Adrenal gland (tissue), 12 donors: ENCODE measurements around the gene ZNF430. TPM values are rescaled to one million over a fixed set of nuclear protein-coding genes. Genes with fewer than 3 reads are reported as not detected.

Source experiments
- DNase-seq, 7 donors: peaks; one replicate each; pipeline ENCODE4 v3.0.0-alpha.2; 2019 to 2020
- H3K27ac ChIP-seq, 5 donors: fragments of 200-600 bp; sonication (generic) in 4 of 5; 1 replicate in 3 of 5; 2 replicates in 2 of 5; pipeline versions ENCODE4 v1.5.1 to v1.8.0; 2016 to 2020; ENCODE audit warnings: mild to moderate bottlenecking in 1 of 5
- H3K27me3 ChIP-seq: fragments of 200-600 bp; 2 replicates; pipeline ENCODE4 v1.8.0; 2021
- H3K36me3 ChIP-seq, 2 donors: fragments of 200-600 bp; replicated peaks in 1 of 2; 1 replicate in 1 of 2; 2 replicates in 1 of 2; pipeline versions ENCODE4 v1.5.1 to v1.8.0; 2018 to 2022
- H3K4me1 ChIP-seq, 2 donors: fragments of 200-600 bp; replicated peaks in 1 of 2; 1 replicate in 1 of 2; 2 replicates in 1 of 2; pipeline versions ENCODE4 v1.5.1 to v1.8.0; 2018 to 2021
- H3K4me3 ChIP-seq, 4 donors: fragments of 200-600 bp; sonication (generic) in 3 of 4; one replicate each; pipeline ENCODE4 v1.5.1; 2016 to 2018
- H3K9me3 ChIP-seq, 3 donors: fragments of 200-600 bp; sonication (generic) in 1 of 3; replicated peaks in 1 of 3; 1 replicate in 2 of 3; 2 replicates in 1 of 3; pipeline versions ENCODE4 v1.5.1 to v1.8.0; 2016 to 2021
- CTCF ChIP-seq, 6 experiments: fragments of 450-650 bp in 4 of 6; fragments of 200-600 bp in 2 of 6; sonication (generic) in 1 of 6; IDR thresholded peaks; 1 replicate in 5 of 6; 2 replicates in 1 of 6; pipeline versions ENCODE4 v1.5.1 to v1.8.0; 2016 to 2021; ENCODE audit warnings: antibody characterized with exemption in 6 of 6, mild to moderate bottlenecking in 2 of 6, moderate library complexity in 1 of 6
- POLR2A ChIP-seq, 2 donors: fragments of 450-650 bp; IDR thresholded peaks; one replicate each; pipeline ENCODE4 v1.6.1; 2017; ENCODE audit warnings: antibody characterized with exemption in 2 of 2, mild to moderate bottlenecking in 2 of 2, moderate library complexity in 1 of 2
- WGBS, 4 donors: extraction: QIAGEN DNeasy Blood & Tissue Kit in 2 of 4; methylation state at CpG; one replicate each; pipeline versions ENCODE4 v1.1.5 to v1.1.7; 2013 to 2017; 5-methylcytosine and 5-hydroxymethylcytosine counted together
- intact Hi-C, 2 donors: fragments of 100-400 bp; cut with DNase I; formaldehyde crosslinking; loops; one replicate each; pipeline versions ENCODE4 v1.14.1 to v1.15.0; 2022 to 2023
- polyA plus RNA-seq, 3 donors: library from polyadenylated mRNA; stranded (reverse); fragments of 200-250 nt in 2 of 3; fragments of 350-450 nt in 1 of 3; fragmentation: Illumina TruSeq in 1 of 3; extraction: RNeasy Lipid Tissue Mini Kit (QIAGEN cat#74804) in 1 of 3; gene quantifications; one replicate each; pipeline ENCODE4 v1.2.3, GENCODE V29; 2013 to 2014
- total RNA-seq, 9 donors: library from RNA; depleted of rRNA in 4 of 9; stranded (reverse); fragments of >200 nt in 4 of 9; fragments of 120-200 nt in 1 of 9; fragmentation: NEBNext Ultra II Directional in 1 of 9; extraction: Animal tissue kit (Norgen Biotek cat#: 25700) in 1 of 9; gene quantifications; one replicate each; pipeline versions ENCODE4 v1.1.0 to v1.2.4, GENCODE V29; 2013 to 2023
- donor health status: healthy with polysubstance abuse.
- donor health status: Bipolar disorder and iron deficiency.
- donor health status: DM: yes; HTN: yes; CAD: no.
- donor health status: DM: no; HTN: no; CAD: no.
- donor health status: DM: no; HTN: no; CAD: no.
- donor health status: DM: yes; HTN: yes; CAD: no.

ZNF430 gene
- total and polyA plus RNA-seq, 12 donors, result 2.0 to 59.1 (median 12.3) TPM

DNA sequence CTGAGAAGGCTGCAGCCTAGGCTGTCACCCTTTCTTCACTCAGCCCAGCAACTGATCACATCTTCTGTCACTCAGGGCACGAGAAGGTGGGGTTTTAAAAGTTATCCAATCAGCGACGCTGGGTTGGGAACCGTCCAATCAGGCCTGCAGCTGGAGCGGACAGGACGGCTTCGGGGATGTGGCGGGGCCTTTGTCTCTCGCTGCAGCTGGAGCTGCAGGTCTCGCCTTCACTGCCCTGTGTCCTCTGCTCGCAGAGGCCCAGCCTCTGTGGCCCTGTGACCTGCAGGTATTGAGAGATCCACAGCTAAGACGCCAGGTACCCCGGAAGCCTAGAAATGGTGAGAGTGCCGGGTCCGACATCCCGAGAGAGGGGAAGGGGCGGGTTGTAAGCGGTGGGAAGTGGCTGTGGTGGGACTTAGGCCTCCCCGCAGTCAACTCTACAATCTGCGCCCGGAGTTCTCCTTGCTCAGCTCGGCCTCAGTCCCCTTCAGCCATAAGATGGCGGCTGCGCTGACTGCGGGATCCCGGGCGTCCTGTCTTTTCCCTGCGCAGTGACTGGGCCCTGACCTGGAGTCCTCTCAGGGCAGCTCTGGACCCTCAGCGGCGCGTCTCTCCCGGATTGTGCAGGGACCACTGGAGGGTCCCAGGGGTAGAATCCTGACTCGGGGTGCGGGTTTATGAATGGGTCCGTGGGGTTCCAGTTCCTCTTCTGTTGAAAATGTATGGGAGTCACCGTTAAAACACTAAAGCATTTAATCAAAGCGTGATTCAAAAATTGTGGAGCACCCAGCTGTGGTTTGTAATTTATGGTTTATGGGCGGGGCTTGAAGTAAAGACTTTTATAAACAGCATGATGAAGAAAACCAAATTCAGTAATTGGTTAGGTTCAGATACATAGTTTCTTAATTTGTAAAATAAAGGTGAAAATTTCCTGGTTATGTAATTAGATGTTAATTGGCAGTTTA is 61.8 kb downstream of the ZNF430 start, which contains the start of gene ZNF714:
ZNF714 (plus strand) TSS at position 193 of the 965 bp plus-strand sequence. CDS start 16,066 bp downstream, outside the sequence.
- Histone ChIP-seq H3K27ac (peak within 1 kb of the TSS in 4 of 5 donors; percentile 70 to 81 (median 76)), H3K9me3 (no peaks in the 10 kb centered on the region), H3K4me1 (peaks cover 15 to 16% of the 10 kb centered on the region in 2 donors), H3K27me3 (no peaks in the 10 kb centered on the region), H3K36me3 (no peaks in the 10 kb centered on the region), H3K4me3 (peak within 1 kb of the TSS; percentile 45 to 69 (median 63))
- 1 to 67% (median 42%) methylated on average over 22 to 38 of the region's 38 CpGs for WGBS, 4 donors
- no peak for TF ChIP-seq CTCF (IDR thresholded peaks at IDR 0.05)
- TF ChIP-seq POLR2A (IDR thresholded peaks at IDR 0.05), result peak; percentile 48 to 93
- DNase-seq, result peak; percentile 90 to 98 (median 94)
- intact Hi-C loops, result loop anchor here in 1 of 2 donors (5.0 kb wide), 1 partner anchor 65 kb away; no protein-coding TSS in a partner anchor

GRCh38 chr19:21084343-21084742 is 63.9 kb downstream of the ZNF430 start:
- 67 to 85% (median 76%) methylated on average over 1 of the region's 1 CpG for WGBS, 4 donors
- Histone ChIP-seq H3K27ac (peak overlapping the region in 1 of 5 donors; percentile 19), H3K9me3 (no peaks in the 10 kb centered on the region), H3K4me1 (peaks cover 15 to 16% of the 10 kb centered on the region in 2 donors), H3K4me3 (no peak overlapping the region), H3K27me3 (no peaks in the 10 kb centered on the region), H3K36me3 (no peaks in the 10 kb centered on the region)
- intact Hi-C loops, result loop anchor here in 1 of 2 donors (5.0 kb wide), 1 partner anchor 63 kb away; no protein-coding TSS in a partner anchor
- DNase-seq, result no peak
- TF ChIP-seq POLR2A (IDR thresholded peaks at IDR 0.05) (peak in 1 of 2 donors; percentile 28), CTCF (IDR thresholded peaks at IDR 0.05) (no peak)

DNA sequence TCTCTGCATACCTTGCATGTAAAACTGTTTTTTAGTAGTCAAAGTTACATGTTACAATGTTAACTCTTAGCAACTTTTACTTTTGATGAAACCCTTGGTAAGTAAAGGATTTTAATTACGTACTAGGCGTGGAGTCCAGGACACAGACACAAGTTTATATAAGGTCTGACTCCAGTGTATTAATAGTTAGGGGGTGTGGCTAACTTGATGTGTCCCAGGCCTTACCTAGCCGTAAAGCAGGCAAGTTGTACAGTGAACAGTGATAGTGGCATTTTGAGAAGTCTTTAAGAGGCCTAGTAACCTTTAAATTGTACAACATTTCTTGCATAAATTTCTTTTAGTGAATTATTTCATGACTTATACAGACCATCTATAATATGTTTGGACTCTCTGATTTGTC is 67.4 kb downstream of the ZNF430 start:
- WGBS, 4 donors, result 95 to 98% (median 96%) methylated on average over 3 of the region's 3 CpGs
- no peaks in the 10 kb centered on the region for H3K36me3 ChIP-seq
- DNase-seq, result no peak
- TF ChIP-seq POLR2A (IDR thresholded peaks at IDR 0.05) (no peak), CTCF (IDR thresholded peaks at IDR 0.05) (no peak)
- H3K4me1 ChIP-seq, result peaks cover 16 to 19% of the 10 kb centered on the region in 2 donors
- intact Hi-C loops, result no loop called here
- no peak overlapping the region for H3K4me3 ChIP-seq
- no peaks in the 10 kb centered on the region for H3K27me3 ChIP-seq
- no peaks in the 10 kb centered on the region for H3K9me3 ChIP-seq
- H3K27ac ChIP-seq, result no peak overlapping the region

DNA sequence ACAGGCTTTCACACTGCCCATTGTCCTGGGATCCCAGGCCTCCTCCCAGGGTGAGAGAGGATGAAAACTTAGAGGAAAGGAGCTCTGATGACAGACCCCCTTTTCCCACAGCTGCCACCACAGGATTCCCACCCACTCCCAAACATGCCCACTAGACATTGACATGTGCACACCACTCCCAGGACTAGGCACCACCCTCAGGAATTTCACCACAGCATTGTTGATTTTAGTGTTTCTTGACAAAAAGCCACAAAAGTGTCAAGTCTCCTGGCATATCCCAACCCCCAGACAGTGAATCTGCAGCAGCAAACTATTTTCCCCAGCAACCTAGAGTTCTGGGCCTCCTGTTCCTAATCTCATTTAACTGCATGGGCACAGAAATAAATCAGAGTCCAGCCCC is 71.7 kb downstream of the ZNF430 start:
- H3K9me3 ChIP-seq, result no peaks in the 10 kb centered on the region
- peak overlapping the region in 2 of 5 donors; percentile 47 for H3K27ac ChIP-seq
- H3K4me3 ChIP-seq, result no peak overlapping the region
- TF ChIP-seq CTCF (IDR thresholded peaks at IDR 0.05) (no peak), POLR2A (IDR thresholded peaks at IDR 0.05) (no peak)
- H3K4me1 ChIP-seq, result peaks cover 3 to 7% of the 10 kb centered on the region in 2 donors
- no peaks in the 10 kb centered on the region for H3K36me3 ChIP-seq
- intact Hi-C loops, result no loop called here
- no peaks in the 10 kb centered on the region for H3K27me3 ChIP-seq
- peak in 3 of 7 donors; percentile 21 to 47 (median 38) for DNase-seq
